IMR-90 (cell line): ENCODE results near the gene RGMB. TPM values are rescaled to one million over a fixed set of nuclear protein-coding genes. Genes with fewer than 3 reads are reported as not detected.
A peak's percentile ranks its signal among the peaks of the same experiment; 100 is the strongest.

Source experiments
- ATAC-seq: fragments of 200-7000 bp; cut with Tn5 transposase; 2 replicates; pipeline ENCODE4 v1.9.1; 2020; ENCODE audit warnings: low read depth, mild to moderate bottlenecking, moderate library complexity
- BruUV-seq: library from RNA; stranded (reverse); fragments of 400-500 nt; replicated peaks from 2 replicates; lab custom pipeline; 2021; lab: Mats Ljungman, UMichigan
- CTCF ChIA-PET: fragments of 300-600 bp; formaldehyde crosslinking; extraction: SDS; loops from one replicate; lab custom pipeline; 2021; ENCODE audit warnings: antibody characterized with exemption; lab: Yijun Ruan, JAX
- POLR2A ChIA-PET: fragments of 300-600 bp; sonication (Branson Sonifier 250); formaldehyde crosslinking; loops from one replicate; lab custom pipeline; 2022; ENCODE audit warnings: antibody characterized with exemption; ENCODE audit not compliant: unreplicated experiment; lab: Charles Lee
- DNase-seq: peaks from one replicate; pipeline ENCODE4 v3.0.0; 2013
- H2AFZ ChIP-seq: replicated peaks from 2 replicates; pipeline ENCODE3; 2013; ENCODE audit warnings: low read length, mild to moderate bottlenecking; ENCODE audit not compliant: poor library complexity
- H2AK5ac ChIP-seq: 2 replicates; pipeline ENCODE4 v1.6.1; 2013; ENCODE audit warnings: low read depth, low read length, inconsistent platforms
- H2AK9ac ChIP-seq: replicated peaks from 2 replicates; pipeline ENCODE3; 2013; ENCODE audit warnings: mild to moderate bottlenecking, low read depth, low read length, moderate library complexity; ENCODE audit not compliant: poor library complexity
- H2BK120ac ChIP-seq: 2 replicates; pipeline ENCODE4 v1.6.1; 2013; ENCODE audit warnings: low read depth, low read length, inconsistent platforms
- H2BK15ac ChIP-seq: 3 replicates; pipeline ENCODE4 v1.6.1; 2013; ENCODE audit warnings: low read depth, low read length, inconsistent platforms
- H2BK20ac ChIP-seq: 2 replicates; pipeline ENCODE4 v1.6.1; 2013; ENCODE audit warnings: low read depth, mild to moderate bottlenecking, inconsistent platforms, low read length, moderate library complexity
- H2BK5ac ChIP-seq: 2 replicates; pipeline ENCODE4 v1.6.1; 2013; ENCODE audit warnings: mild to moderate bottlenecking, low read depth, low read length, inconsistent platforms; ENCODE audit not compliant: poor library complexity, severe bottlenecking
- H3K14ac ChIP-seq: replicated peaks from 2 replicates; pipeline ENCODE4 v1.6.1; 2013; ENCODE audit warnings: low read depth, low read length, inconsistent platforms
- H3K18ac ChIP-seq: 2 replicates; pipeline ENCODE4 v1.6.1; 2013; ENCODE audit warnings: low read depth, low read length, control low read depth
- H3K23ac ChIP-seq: 2 replicates; pipeline ENCODE4 v1.6.1; 2013; ENCODE audit warnings: low read depth, low read length, inconsistent platforms
- H3K27ac ChIP-seq: 2 replicates; pipeline ENCODE4 v1.5.1; 2013; ENCODE audit warnings: mild to moderate bottlenecking, control low read depth, low read length; ENCODE audit not compliant: insufficient read depth
- H3K27me3 ChIP-seq: 2 replicates; pipeline ENCODE4 v1.6.1; 2013; ENCODE audit warnings: low read length; ENCODE audit not compliant: control insufficient read depth, insufficient read depth
- H3K36me3 ChIP-seq: 2 replicates; pipeline ENCODE4 v1.6.1; 2013; ENCODE audit warnings: low read length, mixed read lengths; ENCODE audit not compliant: control insufficient read depth, insufficient read depth
- H3K4ac ChIP-seq: 2 replicates; pipeline ENCODE4 v1.6.1; 2013; ENCODE audit warnings: low read depth, low read length, inconsistent platforms
- H3K4me1 ChIP-seq: 2 replicates; pipeline ENCODE4 v1.6.1; 2013; ENCODE audit warnings: low read length, mixed read lengths; ENCODE audit not compliant: control insufficient read depth, insufficient read depth
- H3K4me2 ChIP-seq: 2 replicates; pipeline ENCODE4 v1.6.1; 2013; ENCODE audit warnings: low read depth, mild to moderate bottlenecking, control low read depth, low read length, moderate library complexity
- H3K4me3 ChIP-seq: 2 replicates; pipeline ENCODE4 v1.5.1; 2013; ENCODE audit warnings: low read depth, mild to moderate bottlenecking, control low read depth, low read length, moderate library complexity; ENCODE audit not compliant: insufficient read depth
- H3K56ac ChIP-seq: 2 replicates; pipeline ENCODE4 v1.6.1; 2013; ENCODE audit warnings: low read length, inconsistent platforms; ENCODE audit not compliant: insufficient read depth; ENCODE audit errors: extremely low read depth
- H3K79me1 ChIP-seq, 2 experiments: 2 replicates each; pipeline ENCODE4 v1.6.1; 2013; ENCODE audit warnings: low read length in 2 of 2, inconsistent platforms in 1 of 2, low read depth in 1 of 2
- H3K9ac ChIP-seq: 2 replicates; pipeline ENCODE4 v1.6.1; 2013; ENCODE audit warnings: low read depth, low read length, control low read depth
- H3K9me1 ChIP-seq: 2 replicates; pipeline ENCODE4 v1.6.1; 2013; ENCODE audit warnings: low read length, inconsistent platforms; ENCODE audit not compliant: insufficient read depth
- H3K9me3 ChIP-seq: 2 replicates; pipeline ENCODE4 v1.6.1; 2013; ENCODE audit warnings: low read length; ENCODE audit not compliant: control insufficient read depth, insufficient read depth
- H4K20me1 ChIP-seq: 2 replicates; pipeline ENCODE4 v1.6.1; 2013; ENCODE audit warnings: low read length, inconsistent platforms; ENCODE audit not compliant: insufficient read depth
- H4K5ac ChIP-seq: 2 replicates; pipeline ENCODE4 v1.6.1; 2013; ENCODE audit warnings: mild to moderate bottlenecking, low read depth, low read length, control low read depth
- H4K8ac ChIP-seq, 2 experiments: 2 replicates each; pipeline ENCODE4 v1.6.1; 2013; ENCODE audit warnings: low read depth in 2 of 2, low read length in 2 of 2, control low read depth in 1 of 2, inconsistent platforms in 1 of 2
- H4K91ac ChIP-seq: 2 replicates; pipeline ENCODE4 v1.6.1; 2013; ENCODE audit warnings: low read depth, low read length, inconsistent platforms; ENCODE audit not compliant: insufficient read depth
- MXI1 ChIP-seq: IDR thresholded peaks from 2 replicates; pipeline ENCODE4 v1.6.1; 2012; ENCODE audit warnings: low read depth, mild to moderate bottlenecking, low read length, moderate library complexity, borderline replicate concordance
- SMC3 ChIP-seq: fragments of 150-350 bp; IDR thresholded peaks from 2 replicates; pipeline ENCODE4 v1.6.1; 2016; ENCODE audit warnings: low read depth, mild to moderate bottlenecking, antibody characterized with exemption, low read length, moderate library complexity
- WGBS, 2 experiments: methylation state at CpG; one replicate each; pipeline versions ENCODE4 v1.1.5 to v1.1.7; 2013; ENCODE audit warnings: missing lambda C conversion rate in 2 of 2; ENCODE audit not compliant: insufficient read length in 1 of 2; ENCODE audit errors: extremely low coverage in 2 of 2; 5-methylcytosine and 5-hydroxymethylcytosine counted together
- dilution Hi-C: fragments of 300-500 bp; cut with HindIII; formaldehyde crosslinking; loops from one replicate; pipeline ENCODE4 v1.14.3; 2018; ENCODE audit warnings: low sequenced_read_pairs; ENCODE audit not compliant: unreplicated experiment
- in situ Hi-C: fragments of 300-500 bp; cut with MboI; formaldehyde crosslinking; loops from 3 replicates; pipeline ENCODE4 v1.14.3; 2019; ENCODE audit warnings: low sequenced_read_pairs, inconsistent platforms, mixed read lengths
- intact Hi-C: fragments of 100-400 bp; cut with micrococcal nuclease; formaldehyde crosslinking; loops from 2 replicates; pipeline ENCODE4 v1.10.0; 2022
- polyA plus RNA-seq, 3 experiments: library from polyadenylated mRNA; depleted of rRNA; stranded (reverse); fragments of >200 nt; gene quantifications; 2 replicates each; pipeline ENCODE4 v1.2.3, GENCODE V29; 2012; ENCODE audit warnings: low replicate concordance in 1 of 3
- total RNA-seq: library from RNA; depleted of rRNA; stranded (reverse); fragments of >200 nt; gene quantifications from 2 replicates; pipeline ENCODE4 v1.2.3, GENCODE V29; 2012

RGMB gene
- total and polyA plus RNA-seq, 2 of the 4 experiments (the other 2 are of a cell fraction) = 74.4 to 129 TPM

GRCh38 chr5:98777295-98777694, 3.8 kb downstream of the RGMB start:
- Histone ChIP-seq H4K20me1 (peaks cover 76% of the 10 kb centered on the region), H3K36me3 (peaks cover 20% of the 10 kb centered on the region), H2BK15ac (no peak overlapping the region), H4K91ac (no peak overlapping the region), H3K4me1 (peaks cover 13% of the 10 kb centered on the region), H3K56ac (no peak overlapping the region), H4K8ac (peak overlapping the region in 1 of 2 experiments; percentile 17; a peak in 1 of 4 replicates), H3K4me3 (peak overlapping the region; percentile 42; the same call in 1 of the 2 replicates), H3K9me3 (no peaks in the 10 kb centered on the region), H2BK20ac (no peak overlapping the region), H2AFZ (no peak overlapping the region), H3K9me1 (peaks cover 10% of the 10 kb centered on the region), H3K14ac (0 out of 2 replicates have a peak overlapping the region, but pooled peaks have one; percentile 8), H3K4me2 (peak overlapping the region; percentile 89; the same call in 1 of the 2 replicates), H3K27me3 (no peaks in the 10 kb centered on the region), H3K4ac (0 out of 2 replicates have a peak overlapping the region, but pooled peaks have one; percentile 23), H3K79me1 (peaks cover 0 to 12% of the 10 kb centered on the region in 2 experiments; a peak in 2 of 4 replicates), H3K27ac (no peak overlapping the region), H2BK5ac (peak overlapping the region; percentile 40), H2AK5ac (no peak overlapping the region), H3K18ac (peak overlapping the region; percentile 14; the same call in 1 of the 2 replicates), H2AK9ac (no peak overlapping the region), H4K5ac (no peak overlapping the region), H3K9ac (no peak overlapping the region; the same call in 1 of the 2 replicates), H3K23ac (peak overlapping the region; percentile 86), H2BK120ac (no peak overlapping the region)
- no peak for ATAC-seq
- DNase-seq = no peak
- BruUV-seq = no TSS peak
- TF ChIP-seq MXI1 = no peak
- no peak for TF ChIP-seq SMC3
- in situ Hi-C loops (loop anchor here (10.0 to 25.0 kb wide), 2 partner anchors 1240 to 1592 kb away; partner anchors contain the start of gene RIOK2), dilution Hi-C loops (no loop called here), intact Hi-C loops (loop anchor here (10.0 kb wide), 1 partner anchor 258 kb away; no protein-coding TSS in a partner anchor)
- POLR2A ChIA-PET = no interaction called here
- CTCF ChIA-PET = interaction anchor here (0.6 kb wide), 1 partner anchor 369 kb away, joined by 6 read pairs; no protein-coding TSS in a partner anchor
- WGBS, 2 experiments = no CpG with 5 or more reads among the region's 4 CpGs
